Lower leg skin (tissue), 4 donors: ENCODE results near the gene AKT2. TPM values are rescaled to one million over a fixed set of nuclear protein-coding genes. Genes with fewer than 3 reads are reported as not detected.

Source experiments
- DNase-seq, 2 donors: peaks; one replicate each; pipeline ENCODE4 v3.0.0-alpha.2; 2019; ENCODE audit warnings: low spot score in 2 of 2
- H3K4me3 ChIP-seq: fragments of 200-600 bp; sonication (generic); 2 replicates; pipeline ENCODE4 v1.5.1; 2017; ENCODE audit warnings: mild to moderate bottlenecking, low read depth; ENCODE audit not compliant: poor library complexity, severe bottlenecking
- CTCF ChIP-seq, 3 donors: fragments of 450-650 bp; IDR thresholded peaks; one replicate each; pipeline ENCODE4 v1.5.1; 2016; ENCODE audit warnings: antibody characterized with exemption in 3 of 3, mild to moderate bottlenecking in 3 of 3, moderate library complexity in 2 of 3
- POLR2A ChIP-seq, 2 donors: fragments of 450-650 bp; IDR thresholded peaks; one replicate each; pipeline ENCODE4 v1.6.1; 2016 to 2017; ENCODE audit warnings: antibody characterized with exemption in 2 of 2, mild to moderate bottlenecking in 1 of 2, moderate library complexity in 1 of 2
- WGBS, 2 donors: methylation state at CpG; one replicate each; pipeline ENCODE4 v1.1.5; 2018; 5-methylcytosine and 5-hydroxymethylcytosine counted together
- intact Hi-C: fragments of 100-400 bp; cut with DNase I; formaldehyde crosslinking; loops from one replicate; pipeline ENCODE4 v1.15.0; 2023; ENCODE audit warnings: low total_unique reads
- total RNA-seq, 4 donors: library from RNA; depleted of rRNA; stranded (reverse); fragments of >200 nt; gene quantifications; one replicate each; pipeline ENCODE4 v1.1.0, GENCODE V29; 2016

The AKT2 gene
- total RNA-seq, 4 donors from 2014 or later = 71.1 to 129 (median 82.2) TPM

- intact Hi-C loops = no loop called here
- peak in 1 of 2 donors; percentile 68 for DNase-seq
- H3K4me3 ChIP-seq = no peak overlapping the region
- WGBS, 2 donors = 40 to 43% methylated on average over 10 of the region's 10 CpGs
- no peak for TF ChIP-seq CTCF (IDR thresholded peaks at IDR 0.05)
- TF ChIP-seq POLR2A (IDR thresholded peaks at IDR 0.05) = no peak
Observed at GRCh38 chr19:40280608-40281221, 4.4 kb downstream of the AKT2 start.

GRCh38 chr19:40279761-40280607 lies 5.2 kb downstream of the AKT2 start:
- WGBS, 2 donors = 58 to 64% methylated on average over 17 of the region's 17 CpGs
- TF ChIP-seq CTCF (IDR thresholded peaks at IDR 0.05) (no peak), POLR2A (IDR thresholded peaks at IDR 0.05) (no peak)
- DNase-seq = no peak
- no peak overlapping the region for H3K4me3 ChIP-seq
- intact Hi-C loops = no loop called here

- H3K4me3 ChIP-seq = no peak overlapping the region
- WGBS, 2 donors = 22 to 26% methylated on average over 11 to 15 of the region's 15 CpGs
- no peak for DNase-seq
- TF ChIP-seq CTCF (IDR thresholded peaks at IDR 0.05) = no peak
- intact Hi-C loops = no loop called here
Observed at GRCh38 chr19:40279120-40279551, 6.0 kb downstream of the AKT2 start.

GRCh38 chr19:40278361-40279035 lies 6.6 kb downstream of the AKT2 start:
- intact Hi-C loops = no loop called here
- no peak for DNase-seq
- no peak overlapping the region for H3K4me3 ChIP-seq
- TF ChIP-seq POLR2A (IDR thresholded peaks at IDR 0.05) = no peak
- no peak for TF ChIP-seq CTCF (IDR thresholded peaks at IDR 0.05)
- 46 to 63% methylated on average over 15 to 16 of the region's 16 CpGs for WGBS, 2 donors

- no peak overlapping the region for H3K4me3 ChIP-seq
- TF ChIP-seq CTCF (IDR thresholded peaks at IDR 0.05) (no peak), POLR2A (IDR thresholded peaks at IDR 0.05) (no peak)
- 72 to 83% methylated on average over 10 of the region's 10 CpGs for WGBS, 2 donors
- no peak for DNase-seq
- intact Hi-C loops = no loop called here
Observed at GRCh38 chr19:40277356-40278059, 7.6 kb downstream of the AKT2 start.
